Testis (tissue), 3 donors: ENCODE data around the gene TBC1D17. TPM values are rescaled to one million over a fixed set of nuclear protein-coding genes. Genes with fewer than 3 reads are reported as not detected.
A peak's percentile ranks its signal among the peaks of the same experiment; 100 is the strongest.

Experiments
- DNase-seq: peaks from one replicate; pipeline ENCODE4 v3.0.0-alpha.2; 2019
- H3K27ac ChIP-seq, 2 donors: fragments of 200-600 bp; sonication (generic); one replicate each; pipeline ENCODE4 v1.5.1; 2019
- H3K27me3 ChIP-seq: fragments of 200-600 bp; sonication (generic); one replicate; pipeline ENCODE4 v1.5.1; 2019
- H3K36me3 ChIP-seq: fragments of 200-600 bp; sonication (generic); one replicate; pipeline ENCODE4 v1.5.1; 2017; ENCODE audit warnings: low read depth; ENCODE audit errors: missing control alignments
- H3K4me1 ChIP-seq: fragments of 200-600 bp; sonication (generic); one replicate; pipeline ENCODE4 v1.5.1; 2019
- H3K4me3 ChIP-seq, 2 donors: fragments of 200-600 bp; sonication (generic); one replicate each; pipeline ENCODE4 v1.5.1; 2017 to 2019
- H3K9me3 ChIP-seq: fragments of 200-600 bp; sonication (generic); one replicate; pipeline ENCODE4 v1.5.1; 2017
- CTCF ChIP-seq, 3 experiments: fragments of 450-650 bp in 2 of 3; fragments of 200-600 bp in 1 of 3; sonication (generic) in 1 of 3; IDR thresholded peaks; one replicate each; pipeline ENCODE4 v1.5.1; 2016 to 2019; ENCODE audit warnings: antibody characterized with exemption in 3 of 3, mild to moderate bottlenecking in 2 of 3, moderate library complexity in 1 of 3
- POLR2A ChIP-seq: fragments of 450-650 bp; IDR thresholded peaks from one replicate; pipeline ENCODE4 v1.6.1; 2017; ENCODE audit warnings: antibody characterized with exemption, mild to moderate bottlenecking, moderate library complexity
- WGBS, 2 donors: methylation state at CpG; one replicate each; pipeline ENCODE4 v1.1.5; 2018; 5-methylcytosine and 5-hydroxymethylcytosine counted together
- intact Hi-C: fragments of 100-400 bp; cut with DNase I; formaldehyde crosslinking; loops from one replicate; pipeline ENCODE4 v1.15.1; 2023; ENCODE audit warnings: low total_unique reads
- polyA plus RNA-seq: library from polyadenylated mRNA; stranded (reverse); fragments of 350-450 nt; fragmentation: Illumina TruSeq; extraction: RNeasy Lipid Tissue Mini Kit (QIAGEN cat#74804); gene quantifications from one replicate; pipeline ENCODE4 v1.2.3, GENCODE V29; 2014; ENCODE audit warnings: low read depth, low replicate concordance; ENCODE audit not compliant: insufficient read depth
- total RNA-seq, 2 donors: library from RNA; depleted of rRNA; stranded (reverse); fragments of >200 nt; gene quantifications; one replicate each; pipeline ENCODE4 v1.2.3, GENCODE V29; 2016

Gene TBC1D17
- total and polyA plus RNA-seq, 3 donors from 2014 or later, result 31.1 to 49.1 (median 47.2) TPM

- no peaks in the 10 kb centered on the region for H3K36me3 ChIP-seq
- H3K27me3 ChIP-seq, result no peaks in the 10 kb centered on the region
- DNase-seq, result no peak
- no peak overlapping the region for H3K4me3 ChIP-seq
- WGBS, 2 donors, result 94 to 95% methylated on average over 5 of the region's 5 CpGs
- H3K4me1 ChIP-seq, result peaks cover 17% of the 10 kb centered on the region
- no peaks in the 10 kb centered on the region for H3K9me3 ChIP-seq
- no peak overlapping the region for H3K27ac ChIP-seq
- TF ChIP-seq CTCF (IDR thresholded peaks at IDR 0.05) (no peak), POLR2A (no peak)
- intact Hi-C loops, result no loop called here
Observed at GRCh38 chr19:49925486-49925885, 48.0 kb downstream of the TBC1D17 start.

- TF ChIP-seq POLR2A (no peak), CTCF (IDR thresholded peaks at IDR 0.05) (no peak)
- Histone ChIP-seq H3K4me3 (no peak overlapping the region), H3K27ac (no peak overlapping the region), H3K36me3 (no peaks in the 10 kb centered on the region), H3K4me1 (peaks cover 17% of the 10 kb centered on the region), H3K9me3 (no peaks in the 10 kb centered on the region), H3K27me3 (no peaks in the 10 kb centered on the region)
- 93 to 94% methylated on average over 10 of the region's 10 CpGs for WGBS, 2 donors
- intact Hi-C loops, result no loop called here
- DNase-seq, result no peak
Observed at GRCh38 chr19:49926515-49926914, 49.0 kb downstream of the TBC1D17 start.

GRCh38 chr19:49927526-49928264 is 50.2 kb downstream of the TBC1D17 start:
- H3K4me3 ChIP-seq, result no peak overlapping the region
- TF ChIP-seq CTCF (IDR thresholded peaks at IDR 0.05), result no peak
- TF ChIP-seq POLR2A, result no peak
- intact Hi-C loops, result no loop called here
- no peaks in the 10 kb centered on the region for H3K27me3 ChIP-seq
- no peak for DNase-seq
- no peaks in the 10 kb centered on the region for H3K36me3 ChIP-seq
- H3K4me1 ChIP-seq, result peaks cover 17% of the 10 kb centered on the region
- H3K9me3 ChIP-seq, result no peaks in the 10 kb centered on the region
- 48 to 65% methylated on average over 14 of the region's 14 CpGs for WGBS, 2 donors
- H3K27ac ChIP-seq, result no peak overlapping the region

DNA sequence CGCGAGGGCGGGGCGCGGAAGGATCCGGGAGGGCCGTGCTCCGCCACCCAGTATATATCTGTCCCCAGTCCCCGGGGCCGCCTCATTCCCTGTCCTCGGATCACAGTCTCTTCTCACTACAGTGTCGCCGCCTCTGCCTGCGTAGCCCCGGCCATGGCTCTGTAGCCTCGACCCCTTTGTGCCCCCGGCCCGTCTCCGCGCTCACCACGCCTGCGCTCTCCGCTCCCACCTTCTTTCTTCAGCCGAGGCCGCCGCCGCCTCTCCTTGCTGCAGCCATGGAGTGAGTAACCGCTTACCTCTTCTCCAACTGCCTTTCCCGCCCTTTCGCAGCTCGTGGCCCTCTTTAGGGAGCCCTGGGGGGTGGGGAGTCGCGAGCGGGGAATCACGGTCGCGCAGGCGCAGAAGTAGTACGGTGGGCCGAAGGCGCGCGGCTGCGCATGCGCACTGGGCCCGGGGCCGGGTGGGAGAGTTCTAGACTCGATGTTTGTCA is 51.7 kb downstream of the TBC1D17 start, which contains the start of the genes ATF5 and NUP62:
ATF5 (plus strand) TSS at position 85 of the 490 bp plus-strand sequence. CDS start 1,646 bp downstream, outside the sequence.
NUP62 (minus strand) TSS at position 384 of the 490 bp plus-strand sequence. CDS start 19,697 bp downstream, outside the sequence.
- 0 to 1% methylated on average over 42 to 48 of the region's 48 CpGs for WGBS, 2 donors
- Histone ChIP-seq H3K27me3 (no peaks in the 10 kb centered on the region), H3K9me3 (no peaks in the 10 kb centered on the region), H3K36me3 (no peaks in the 10 kb centered on the region), H3K4me3 (peak within 1 kb of the TSS; percentile 86 to 98), H3K4me1 (peaks cover 17% of the 10 kb centered on the region), H3K27ac (peak within 1 kb of the TSS; percentile 93 to 96)
- intact Hi-C loops, result no loop called here
- TF ChIP-seq CTCF (IDR thresholded peaks at IDR 0.05), result no peak
- DNase-seq, result peak; percentile 84
